Esophagus squamous epithelium (tissue), 5 donors: ENCODE data around the gene GABPB2. TPM values are rescaled to one million over a fixed set of nuclear protein-coding genes. Genes with fewer than 3 reads are reported as not detected.

Source experiments
- DNase-seq: peaks from one replicate; lab custom pipeline; 2025; lab: John Stamatoyannopoulos, UW
- H3K27ac ChIP-seq, 4 donors: fragments of 200-600 bp; sonication (generic); one replicate each; pipeline ENCODE4 v1.5.1; 2016 to 2019; ENCODE audit warnings: mild to moderate bottlenecking in 1 of 4
- H3K27me3 ChIP-seq, 4 donors: fragments of 200-600 bp; sonication (generic); 1 replicate in 3 of 4; 2 replicates in 1 of 4; pipeline versions ENCODE4 v1.5.1 to v1.6.0; 2017 to 2021; ENCODE audit warnings: antibody characterized with exemption in 1 of 4
- H3K36me3 ChIP-seq, 3 donors: fragments of 200-600 bp; sonication (generic); one replicate each; pipeline ENCODE4 v1.5.1; 2016 to 2019
- H3K4me1 ChIP-seq, 3 donors: fragments of 200-600 bp; sonication (generic); one replicate each; pipeline ENCODE4 v1.5.1; 2017 to 2019
- H3K4me3 ChIP-seq, 4 donors: fragments of 200-600 bp; sonication (generic); 1 replicate in 3 of 4; 2 replicates in 1 of 4; pipeline ENCODE4 v1.5.1; 2016 to 2019; ENCODE audit warnings: mild to moderate bottlenecking in 2 of 4, moderate library complexity in 1 of 4
- H3K9me3 ChIP-seq, 3 donors: fragments of 200-600 bp; sonication (generic); one replicate each; pipeline ENCODE4 v1.5.1; 2016 to 2019
- POLR2A ChIP-seq, 4 donors: fragments of 450-650 bp; IDR thresholded peaks; one replicate each; pipeline ENCODE4 v1.6.1; 2017; ENCODE audit warnings: antibody characterized with exemption in 4 of 4, mild to moderate bottlenecking in 4 of 4, moderate library complexity in 3 of 4
- WGBS, 2 donors: methylation state at CpG; one replicate each; pipeline ENCODE4 v1.1.5; 2018; 5-methylcytosine and 5-hydroxymethylcytosine counted together
- intact Hi-C: fragments of 100-400 bp; cut with DNase I; formaldehyde crosslinking; loops from one replicate; pipeline ENCODE4 v1.15.0; 2022
- total RNA-seq, 4 donors: library from RNA; depleted of rRNA; stranded (reverse); fragments of >200 nt; gene quantifications; one replicate each; pipeline ENCODE4 v1.1.0, GENCODE V29; 2016
- TF ChIP-seq, protein P1 (sequence below), 6 experiments: fragments of 450-650 bp in 4 of 6; fragments of 200-600 bp in 2 of 6; sonication (generic) in 2 of 6; IDR thresholded peaks; one replicate each; pipeline ENCODE4 v1.5.1; 2016 to 2019; ENCODE audit warnings: antibody characterized with exemption in 6 of 6, mild to moderate bottlenecking in 4 of 6, moderate library complexity in 4 of 6
- donor health status: DM: yes; HTN: yes; CAD: no.

GABPB2 gene
- total RNA-seq, 4 donors from 2014 or later: 7.1 to 15.8 (median 11.0) TPM

DNA sequence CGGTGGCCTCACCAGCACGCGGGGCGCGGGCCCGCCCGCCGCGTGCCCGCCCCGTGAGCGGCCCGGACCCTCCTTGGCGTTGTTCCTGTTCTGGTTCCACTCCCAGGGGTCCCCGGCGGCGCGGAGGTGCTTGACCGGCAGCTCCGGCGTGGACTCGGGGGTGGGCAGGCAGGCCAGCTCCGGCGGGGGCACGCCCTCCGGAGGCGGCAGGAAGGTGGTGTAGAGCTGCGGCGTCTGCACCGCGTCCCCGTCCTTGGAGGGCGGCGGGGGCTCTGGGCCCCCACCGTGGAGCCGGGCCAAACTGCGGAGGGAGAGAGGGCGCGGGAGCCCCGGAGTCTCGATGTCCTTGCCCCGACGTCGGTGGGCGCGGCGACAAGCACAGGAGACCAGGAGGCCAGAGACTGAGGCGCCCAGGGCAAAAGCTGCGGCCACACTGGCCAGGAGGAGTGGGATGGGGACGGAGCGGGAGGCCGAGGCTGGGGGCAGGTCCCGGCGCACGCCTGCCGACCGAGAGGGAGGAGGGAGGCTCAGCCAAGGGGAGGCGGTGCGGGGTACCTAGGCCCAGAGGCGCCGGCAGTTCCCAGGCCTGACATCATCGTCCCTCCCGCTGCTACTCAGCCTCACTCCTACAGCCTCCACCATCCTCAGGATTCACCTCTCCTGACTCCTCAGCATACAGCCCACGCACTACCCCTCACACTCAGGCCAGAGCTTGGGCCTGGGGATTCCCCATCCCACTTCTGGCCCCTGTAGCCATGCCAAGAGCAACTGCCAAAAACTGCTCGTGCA is 62.7 kb downstream of the GABPB2 start:
- intact Hi-C loops: loop anchor here (10.0 kb wide), 1 partner anchor 108 kb away; no protein-coding TSS in a partner anchor
- Histone ChIP-seq H3K27me3 (no peaks in the 10 kb centered on the region), H3K36me3 (peaks cover 0 to 21% (median 0%) of the 10 kb centered on the region in 3 donors), H3K9me3 (no peaks in the 10 kb centered on the region), H3K4me1 (peaks cover 0 to 27% (median 16%) of the 10 kb centered on the region in 3 donors), H3K4me3 (peak overlapping the region in 1 of 4 donors; percentile 47), H3K27ac (no peak overlapping the region)
- WGBS, 2 donors: 92 to 96% methylated on average over 12 to 13 of the region's 65 CpGs
- TF ChIP-seq POLR2A (IDR thresholded peaks at IDR 0.05): no peak
- TF ChIP-seq, protein P1, sequence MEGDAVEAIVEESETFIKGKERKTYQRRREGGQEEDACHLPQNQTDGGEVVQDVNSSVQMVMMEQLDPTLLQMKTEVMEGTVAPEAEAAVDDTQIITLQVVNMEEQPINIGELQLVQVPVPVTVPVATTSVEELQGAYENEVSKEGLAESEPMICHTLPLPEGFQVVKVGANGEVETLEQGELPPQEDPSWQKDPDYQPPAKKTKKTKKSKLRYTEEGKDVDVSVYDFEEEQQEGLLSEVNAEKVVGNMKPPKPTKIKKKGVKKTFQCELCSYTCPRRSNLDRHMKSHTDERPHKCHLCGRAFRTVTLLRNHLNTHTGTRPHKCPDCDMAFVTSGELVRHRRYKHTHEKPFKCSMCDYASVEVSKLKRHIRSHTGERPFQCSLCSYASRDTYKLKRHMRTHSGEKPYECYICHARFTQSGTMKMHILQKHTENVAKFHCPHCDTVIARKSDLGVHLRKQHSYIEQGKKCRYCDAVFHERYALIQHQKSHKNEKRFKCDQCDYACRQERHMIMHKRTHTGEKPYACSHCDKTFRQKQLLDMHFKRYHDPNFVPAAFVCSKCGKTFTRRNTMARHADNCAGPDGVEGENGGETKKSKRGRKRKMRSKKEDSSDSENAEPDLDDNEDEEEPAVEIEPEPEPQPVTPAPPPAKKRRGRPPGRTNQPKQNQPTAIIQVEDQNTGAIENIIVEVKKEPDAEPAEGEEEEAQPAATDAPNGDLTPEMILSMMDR (IDR thresholded peaks at IDR 0.05): no peak
- no peak for DNase-seq

DNA sequence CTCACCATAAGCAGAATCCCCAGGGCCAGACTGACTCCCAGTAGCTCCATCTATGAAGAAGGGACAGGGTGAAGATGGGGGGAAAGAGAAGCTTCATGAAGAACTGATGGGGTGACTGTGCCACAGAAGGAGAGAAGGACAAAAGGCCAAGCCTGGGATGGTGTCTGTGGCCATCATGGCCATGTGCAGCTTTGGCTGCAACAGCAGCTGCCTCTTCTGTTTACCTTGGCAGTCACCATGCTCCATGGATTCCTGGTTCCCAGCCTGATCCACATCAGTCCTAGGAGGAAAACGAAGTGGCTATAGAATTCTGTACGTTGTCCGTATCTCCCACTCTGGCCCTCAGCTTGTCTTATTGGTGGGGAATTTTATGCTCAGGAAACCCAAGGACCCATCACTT is 63.8 kb downstream of the GABPB2 start:
- Histone ChIP-seq H3K9me3 (no peaks in the 10 kb centered on the region), H3K27me3 (no peaks in the 10 kb centered on the region), H3K4me1 (peaks cover 0 to 27% (median 16%) of the 10 kb centered on the region in 3 donors), H3K4me3 (no peak overlapping the region), H3K27ac (no peak overlapping the region), H3K36me3 (peaks cover 0 to 25% (median 0%) of the 10 kb centered on the region in 3 donors)
- no peak for TF ChIP-seq POLR2A (IDR thresholded peaks at IDR 0.05)
- TF ChIP-seq, protein P1 (IDR thresholded peaks at IDR 0.05): no peak
- DNase-seq: no peak
- intact Hi-C loops: loop anchor here (10.0 kb wide), 1 partner anchor 110 kb away; no protein-coding TSS in a partner anchor
- 80 to 97% methylated on average over 1 to 3 of the region's 3 CpGs for WGBS, 2 donors

DNA sequence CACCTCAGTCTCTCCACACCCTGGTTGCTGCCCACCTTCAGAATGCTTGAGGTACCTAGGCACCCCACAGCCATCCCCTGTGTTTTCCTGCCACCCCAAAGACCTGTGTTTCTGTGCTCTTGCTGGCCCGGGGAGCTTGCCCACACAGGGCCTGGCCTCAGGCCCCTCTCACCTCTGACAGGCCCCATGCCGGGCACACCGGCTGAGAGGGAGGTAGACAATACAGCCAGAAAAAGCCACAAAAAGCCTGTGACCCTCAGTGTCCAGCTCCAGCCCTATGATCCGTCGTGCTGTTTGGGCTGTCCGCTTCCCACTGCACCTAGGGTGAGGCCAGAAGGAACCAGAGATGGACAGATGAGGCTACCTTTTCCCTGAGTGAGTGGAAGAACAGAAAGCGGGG is 64.4 kb downstream of the GABPB2 start:
- Histone ChIP-seq H3K4me1 (peaks cover 0 to 27% (median 16%) of the 10 kb centered on the region in 3 donors), H3K27me3 (no peaks in the 10 kb centered on the region), H3K9me3 (no peaks in the 10 kb centered on the region), H3K4me3 (no peak overlapping the region), H3K36me3 (peaks cover 0 to 25% (median 0%) of the 10 kb centered on the region in 3 donors), H3K27ac (no peak overlapping the region)
- 93 to 94% methylated on average over 2 to 6 of the region's 7 CpGs for WGBS, 2 donors
- DNase-seq: no peak
- intact Hi-C loops: loop anchor here (10.0 kb wide), 1 partner anchor 110 kb away; no protein-coding TSS in a partner anchor
- no peak for TF ChIP-seq POLR2A (IDR thresholded peaks at IDR 0.05)
- TF ChIP-seq, protein P1 (IDR thresholded peaks at IDR 0.05): no peak

DNA sequence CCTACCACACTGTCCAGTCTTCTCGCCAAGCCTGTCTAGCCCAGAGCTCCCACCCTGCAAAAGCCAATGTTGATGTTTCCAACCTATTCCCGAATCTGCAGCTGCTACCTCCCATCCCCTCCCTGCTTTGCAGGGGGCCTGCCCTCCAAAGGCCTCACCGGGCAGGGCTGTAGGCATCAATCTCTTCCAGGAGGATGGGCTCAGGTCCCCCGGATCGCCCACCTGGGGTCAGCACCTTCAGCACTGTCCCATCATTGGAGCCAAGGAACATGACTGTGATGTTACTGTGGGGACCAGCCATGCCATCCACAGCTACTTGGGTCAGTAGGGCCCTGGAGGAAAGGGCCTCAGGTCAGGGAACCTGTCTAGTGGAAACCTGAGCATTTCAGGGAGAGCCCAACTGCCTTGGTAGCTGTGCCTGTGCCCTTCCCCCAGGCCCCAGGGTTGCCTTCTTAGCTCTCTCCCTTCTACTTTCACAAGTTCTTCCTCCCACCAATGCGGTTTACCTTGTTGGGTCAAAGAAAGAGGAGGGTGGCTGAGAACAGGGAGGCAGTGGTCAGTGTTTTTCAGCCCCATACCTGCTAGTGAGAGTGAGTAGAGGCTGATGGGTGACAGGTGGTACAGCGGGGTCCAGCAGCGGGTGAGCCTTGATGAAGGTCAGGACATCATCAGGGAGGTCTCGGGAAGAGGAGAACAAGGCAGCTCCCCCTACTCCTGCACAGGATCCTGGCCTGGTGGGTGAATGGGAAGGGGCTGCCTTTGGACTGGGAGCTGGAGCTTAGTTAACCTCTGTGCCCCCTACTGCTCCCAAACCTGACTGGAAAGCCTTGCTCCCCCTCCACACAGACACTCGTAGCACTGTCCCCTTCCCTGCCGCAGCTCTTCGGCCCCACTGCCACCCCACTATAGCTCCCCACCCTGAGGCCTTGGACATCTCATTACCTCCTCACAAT is 65.1 kb downstream of the GABPB2 start:
- TF ChIP-seq POLR2A (IDR thresholded peaks at IDR 0.05): no peak
- TF ChIP-seq, protein P1 (IDR thresholded peaks at IDR 0.05): no peak
- H3K36me3 ChIP-seq: peaks cover 0 to 25% (median 0%) of the 10 kb centered on the region in 3 donors

More for the DNA sequence above, 65.1 kb downstream of the GABPB2 start:
- Histone ChIP-seq H3K27me3 (no peaks in the 10 kb centered on the region), H3K4me3 (no peak overlapping the region), H3K9me3 (no peaks in the 10 kb centered on the region), H3K27ac (no peak overlapping the region), H3K4me1 (peaks cover 0 to 23% (median 10%) of the 10 kb centered on the region in 3 donors)
- no peak for DNase-seq
- WGBS, 2 donors: 84 to 88% methylated on average over 7 to 8 of the region's 12 CpGs
- intact Hi-C loops: loop anchor here (10.0 kb wide), 1 partner anchor 111 kb away; no protein-coding TSS in a partner anchor
